ENCODE data around the gene C5orf46. TPM values are rescaled to one million over a fixed set of nuclear protein-coding genes. Genes with fewer than 3 reads are reported as not detected.

The C5orf46 gene
- total RNA-seq, 1 experiment from 2014 or later: not detected

DNA sequence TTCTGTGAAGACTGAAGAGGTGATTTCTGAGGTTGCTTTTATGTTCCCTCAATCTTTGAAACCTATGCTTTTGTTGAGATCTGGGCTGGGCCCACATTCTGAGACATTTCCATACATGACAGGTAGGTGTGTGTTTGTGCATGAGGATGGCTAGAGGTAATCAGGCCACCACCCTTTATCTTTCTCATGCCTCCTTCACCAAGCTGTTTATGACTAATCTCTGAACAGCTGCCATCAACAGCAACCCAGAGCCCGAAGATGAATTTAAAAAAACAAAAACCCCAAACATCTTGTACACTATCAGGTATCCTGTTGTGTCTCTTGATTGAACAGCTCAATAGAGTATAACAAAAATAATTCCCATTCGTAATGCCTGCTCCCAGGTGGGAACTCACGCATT lies 12.6 kb upstream of the C5orf46 start:
- Histone ChIP-seq H3K36me3 (ENCODE audit: control insufficient read depth, insufficient read depth, low read length) (no peaks in the 10 kb centered on the region), H3K4me1 (no peaks in the 10 kb centered on the region), H3K27me3 (replicated peaks; ENCODE audit: control insufficient read depth, insufficient read depth, low read length) (no peaks in the 10 kb centered on the region), H3K9me3 (no peaks in the 10 kb centered on the region), H3K4me3 (ENCODE audit: low read depth, low read length) (no peak overlapping the region)
- Mint-ChIP-seq H3K27me3 (ENCODE audit: insufficient read depth, unreplicated experiment) (no peaks in the 10 kb centered on the region), H3K36me3 (ENCODE audit: insufficient read depth, unreplicated experiment) (no peaks in the 10 kb centered on the region), H3K9me3 (ENCODE audit: unreplicated experiment) (no peaks in the 10 kb centered on the region), H3K27ac (ENCODE audit: unreplicated experiment) (no peak overlapping the region), H3K4me3 (ENCODE audit: unreplicated experiment) (no peak overlapping the region), H3K4me1 (ENCODE audit: low read depth, unreplicated experiment) (peaks cover 7% of the 10 kb centered on the region)
- no TSS peak for BruUV-seq (replicated peaks)
- CTCF ChIA-PET: no interaction called here
- DNase-seq: no peak
- POLR2A ChIA-PET: no interaction called here
- TF ChIP-seq, protein P1, sequence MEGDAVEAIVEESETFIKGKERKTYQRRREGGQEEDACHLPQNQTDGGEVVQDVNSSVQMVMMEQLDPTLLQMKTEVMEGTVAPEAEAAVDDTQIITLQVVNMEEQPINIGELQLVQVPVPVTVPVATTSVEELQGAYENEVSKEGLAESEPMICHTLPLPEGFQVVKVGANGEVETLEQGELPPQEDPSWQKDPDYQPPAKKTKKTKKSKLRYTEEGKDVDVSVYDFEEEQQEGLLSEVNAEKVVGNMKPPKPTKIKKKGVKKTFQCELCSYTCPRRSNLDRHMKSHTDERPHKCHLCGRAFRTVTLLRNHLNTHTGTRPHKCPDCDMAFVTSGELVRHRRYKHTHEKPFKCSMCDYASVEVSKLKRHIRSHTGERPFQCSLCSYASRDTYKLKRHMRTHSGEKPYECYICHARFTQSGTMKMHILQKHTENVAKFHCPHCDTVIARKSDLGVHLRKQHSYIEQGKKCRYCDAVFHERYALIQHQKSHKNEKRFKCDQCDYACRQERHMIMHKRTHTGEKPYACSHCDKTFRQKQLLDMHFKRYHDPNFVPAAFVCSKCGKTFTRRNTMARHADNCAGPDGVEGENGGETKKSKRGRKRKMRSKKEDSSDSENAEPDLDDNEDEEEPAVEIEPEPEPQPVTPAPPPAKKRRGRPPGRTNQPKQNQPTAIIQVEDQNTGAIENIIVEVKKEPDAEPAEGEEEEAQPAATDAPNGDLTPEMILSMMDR (IDR thresholded peaks at IDR 0.05; ENCODE audit: insufficient read depth in 1 of 2, low read depth in 1 of 2, low read length in 1 of 2, severe bottlenecking in 1 of 2, unreplicated experiment in 1 of 2): no peak
- intact Hi-C loops (cut with micrococcal nuclease; ENCODE audit: unreplicated experiment): no loop called here

DNA sequence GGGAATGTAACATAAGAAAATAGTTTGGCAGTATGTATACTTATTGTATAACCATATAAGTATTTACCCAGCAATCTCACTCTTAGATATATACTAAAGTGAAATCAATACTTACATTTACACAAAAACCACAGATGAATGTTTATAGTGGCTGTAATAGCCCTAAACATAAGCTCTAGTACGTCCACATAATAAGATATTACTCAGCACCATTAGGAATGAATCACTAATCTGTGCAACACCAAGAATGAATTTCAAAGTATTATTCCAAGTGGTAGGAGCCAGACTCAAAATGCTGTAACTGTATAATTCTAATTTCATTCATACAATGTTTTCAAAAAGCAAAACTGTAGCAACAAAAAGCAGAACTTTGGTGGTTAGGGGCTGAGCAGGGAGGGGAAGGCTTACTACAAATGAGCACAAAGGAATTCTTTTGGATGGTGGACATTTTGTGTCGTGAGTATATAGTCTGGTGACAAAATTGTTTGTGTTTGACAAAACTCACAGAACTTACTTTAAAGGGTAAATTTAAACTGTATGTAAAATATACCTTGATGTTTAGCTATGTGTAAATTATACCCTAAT lies 11.9 kb upstream of the C5orf46 start:
- intact Hi-C loops (cut with micrococcal nuclease; ENCODE audit: unreplicated experiment): no loop called here
- Mint-ChIP-seq H3K9me3 (ENCODE audit: unreplicated experiment) (no peaks in the 10 kb centered on the region), H3K27ac (ENCODE audit: unreplicated experiment) (no peak overlapping the region), H3K4me3 (ENCODE audit: unreplicated experiment) (no peak overlapping the region), H3K36me3 (ENCODE audit: insufficient read depth, unreplicated experiment) (no peaks in the 10 kb centered on the region), H3K4me1 (ENCODE audit: low read depth, unreplicated experiment) (peaks cover 7% of the 10 kb centered on the region), H3K27me3 (ENCODE audit: insufficient read depth, unreplicated experiment) (no peaks in the 10 kb centered on the region)
- Histone ChIP-seq H3K4me3 (ENCODE audit: low read depth, low read length) (no peak overlapping the region), H3K4me1 (no peaks in the 10 kb centered on the region), H3K27me3 (replicated peaks; ENCODE audit: control insufficient read depth, insufficient read depth, low read length) (no peaks in the 10 kb centered on the region), H3K36me3 (ENCODE audit: control insufficient read depth, insufficient read depth, low read length) (no peaks in the 10 kb centered on the region), H3K9me3 (no peaks in the 10 kb centered on the region)
- ChIA-PET POLR2A (no interaction called here), CTCF (no interaction called here)
- no peak for DNase-seq
- TF ChIP-seq, protein P1 (IDR thresholded peaks at IDR 0.05; ENCODE audit: insufficient read depth in 1 of 2, low read depth in 1 of 2, low read length in 1 of 2, severe bottlenecking in 1 of 2, unreplicated experiment in 1 of 2): no peak
- no TSS peak for BruUV-seq (replicated peaks)

DNA sequence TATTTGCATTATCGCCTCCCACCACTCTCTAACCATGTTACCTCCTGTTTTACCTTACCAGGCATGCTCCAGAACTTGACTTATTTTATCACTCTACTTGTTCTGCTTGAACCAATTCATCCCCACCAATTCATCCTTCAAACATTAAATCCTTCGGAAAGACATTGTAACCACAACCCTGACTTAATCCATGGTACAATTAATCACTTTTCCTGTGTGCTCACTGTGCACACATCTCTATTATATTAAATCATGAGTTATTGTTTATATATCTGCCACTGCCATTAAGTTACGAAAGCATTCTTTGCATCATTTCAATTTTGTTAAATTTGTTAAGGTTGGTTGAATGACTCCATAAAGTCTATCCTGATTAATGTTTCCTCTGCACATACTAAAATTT lies 7.4 kb upstream of the C5orf46 start:
- Histone ChIP-seq H3K9me3 (no peaks in the 10 kb centered on the region), H3K36me3 (ENCODE audit: control insufficient read depth, insufficient read depth, low read length) (no peaks in the 10 kb centered on the region), H3K27me3 (replicated peaks; ENCODE audit: control insufficient read depth, insufficient read depth, low read length) (no peaks in the 10 kb centered on the region), H3K4me1 (peaks cover 7% of the 10 kb centered on the region; the same call in 1 of the 2 replicates), H3K4me3 (ENCODE audit: low read depth, low read length) (no peak overlapping the region)
- Mint-ChIP-seq H3K27me3 (ENCODE audit: insufficient read depth, unreplicated experiment) (no peaks in the 10 kb centered on the region), H3K4me3 (ENCODE audit: unreplicated experiment) (no peak overlapping the region), H3K4me1 (ENCODE audit: low read depth, unreplicated experiment) (peaks cover 8% of the 10 kb centered on the region), H3K27ac (ENCODE audit: unreplicated experiment) (no peak overlapping the region), H3K9me3 (ENCODE audit: unreplicated experiment) (no peaks in the 10 kb centered on the region), H3K36me3 (ENCODE audit: insufficient read depth, unreplicated experiment) (no peaks in the 10 kb centered on the region)
- ChIA-PET CTCF (no interaction called here), POLR2A (no interaction called here)
- no TSS peak for BruUV-seq (replicated peaks)
- DNase-seq: no peak
- TF ChIP-seq, protein P1 (IDR thresholded peaks at IDR 0.05; ENCODE audit: insufficient read depth in 1 of 2, low read depth in 1 of 2, low read length in 1 of 2, severe bottlenecking in 1 of 2, unreplicated experiment in 1 of 2): no peak
- intact Hi-C loops (cut with micrococcal nuclease; ENCODE audit: unreplicated experiment): no loop called here

Data from Caco-2 (cell line).